GM10266 (cell line): ENCODE measurements around the gene MTSS2.

ENCODE experiments used
- DNase-seq: peaks from one replicate; pipeline ENCODE4 v3.0.0; 2012; ENCODE audit errors: extremely low spot score
- TF ChIP-seq, protein P1 (sequence below): IDR thresholded peaks from 2 replicates; pipeline ENCODE4 v1.5.1; 2012; ENCODE audit warnings: mild to moderate bottlenecking, low read depth; ENCODE audit not compliant: control insufficient read depth, insufficient read depth; ENCODE audit errors: missing control alignments

MTSS2 gene

DNA sequence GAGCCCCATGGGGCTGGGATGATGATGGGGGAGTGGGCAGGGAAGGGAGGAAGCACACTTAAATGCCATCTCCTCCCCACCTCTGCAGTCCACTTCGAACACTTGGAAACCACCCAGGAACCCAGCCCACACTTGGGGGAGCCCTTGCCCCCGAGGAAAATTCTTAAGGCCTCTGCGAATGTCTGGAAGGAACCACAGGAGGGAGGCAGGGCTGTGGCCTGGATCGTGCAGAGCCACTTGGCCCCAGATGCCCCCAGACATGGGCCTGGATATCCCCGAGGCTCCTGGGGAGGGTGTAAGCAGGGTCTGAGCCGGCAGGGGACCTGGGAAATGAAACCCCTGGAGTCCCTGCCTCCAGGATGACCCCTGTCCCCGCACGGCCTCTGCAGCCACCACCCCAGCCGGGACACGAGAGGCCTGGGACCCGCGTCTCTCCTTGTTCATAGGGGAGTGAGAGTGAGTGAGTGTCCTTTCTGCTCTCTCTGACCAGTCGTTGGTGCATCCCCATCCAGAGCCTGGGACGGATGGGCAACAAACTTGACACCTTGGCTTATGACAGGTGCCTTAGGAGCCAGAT is 11.8 kb upstream of the MTSS2 start:
- TF ChIP-seq, protein P1, sequence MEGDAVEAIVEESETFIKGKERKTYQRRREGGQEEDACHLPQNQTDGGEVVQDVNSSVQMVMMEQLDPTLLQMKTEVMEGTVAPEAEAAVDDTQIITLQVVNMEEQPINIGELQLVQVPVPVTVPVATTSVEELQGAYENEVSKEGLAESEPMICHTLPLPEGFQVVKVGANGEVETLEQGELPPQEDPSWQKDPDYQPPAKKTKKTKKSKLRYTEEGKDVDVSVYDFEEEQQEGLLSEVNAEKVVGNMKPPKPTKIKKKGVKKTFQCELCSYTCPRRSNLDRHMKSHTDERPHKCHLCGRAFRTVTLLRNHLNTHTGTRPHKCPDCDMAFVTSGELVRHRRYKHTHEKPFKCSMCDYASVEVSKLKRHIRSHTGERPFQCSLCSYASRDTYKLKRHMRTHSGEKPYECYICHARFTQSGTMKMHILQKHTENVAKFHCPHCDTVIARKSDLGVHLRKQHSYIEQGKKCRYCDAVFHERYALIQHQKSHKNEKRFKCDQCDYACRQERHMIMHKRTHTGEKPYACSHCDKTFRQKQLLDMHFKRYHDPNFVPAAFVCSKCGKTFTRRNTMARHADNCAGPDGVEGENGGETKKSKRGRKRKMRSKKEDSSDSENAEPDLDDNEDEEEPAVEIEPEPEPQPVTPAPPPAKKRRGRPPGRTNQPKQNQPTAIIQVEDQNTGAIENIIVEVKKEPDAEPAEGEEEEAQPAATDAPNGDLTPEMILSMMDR = no peak
- DNase-seq = no peak

DNA sequence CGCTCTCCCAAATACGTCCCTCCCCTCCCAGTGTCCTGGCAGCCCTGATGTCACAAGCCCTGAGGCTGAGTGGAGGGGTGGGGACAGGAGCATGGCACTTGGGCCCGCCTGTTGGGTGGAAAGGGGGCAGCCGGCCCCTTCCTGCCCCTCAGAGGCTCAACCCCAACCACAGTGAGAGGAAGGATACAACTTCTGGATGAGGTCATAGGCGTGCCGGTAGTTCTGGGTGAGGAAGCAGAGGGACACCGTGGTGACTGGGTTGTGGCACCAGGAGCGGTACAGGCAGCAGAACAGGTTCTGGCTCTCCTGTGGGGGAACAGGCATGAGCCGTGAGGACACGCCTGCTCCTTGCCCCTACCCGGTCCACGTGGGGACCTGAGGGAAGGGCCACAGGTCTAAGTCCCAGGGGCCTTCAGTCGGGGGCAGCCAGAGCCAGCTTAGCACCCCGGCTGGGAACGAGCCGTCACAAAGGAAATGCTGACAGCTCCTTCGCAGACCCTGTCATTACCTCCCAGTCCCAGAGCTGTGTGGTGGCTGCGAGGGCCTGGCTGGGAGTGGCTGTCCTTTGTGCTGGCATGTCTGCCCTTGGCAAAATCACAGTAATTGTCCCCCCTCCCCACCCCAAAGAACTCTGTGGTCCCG is 11.2 kb upstream of the MTSS2 start:
- TF ChIP-seq, protein P1 = no peak
- no peak for DNase-seq

DNA sequence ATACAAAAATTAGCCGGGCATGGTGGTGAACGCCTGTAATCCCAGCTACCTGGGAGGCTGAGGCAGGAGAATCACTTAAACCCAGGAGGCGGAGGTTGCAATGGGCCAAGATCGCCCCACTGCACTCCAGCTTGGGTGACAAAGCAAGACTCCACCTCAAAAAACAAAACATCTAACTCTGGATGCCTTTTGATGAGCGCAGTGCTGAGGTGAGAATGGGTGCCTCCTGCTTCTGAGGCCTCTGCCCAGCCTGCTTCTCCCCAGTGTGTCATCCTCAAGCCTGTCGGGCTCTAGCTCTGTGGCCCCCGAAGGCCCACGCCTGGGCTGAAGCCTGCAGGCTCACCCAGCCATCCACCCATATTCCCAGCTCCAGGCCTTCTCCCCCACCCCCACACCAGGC is 10.5 kb upstream of the MTSS2 start:
- DNase-seq = no peak
- TF ChIP-seq, protein P1 = no peak

GRCh38 chr16:70695331-70696070 is 9.6 kb upstream of the MTSS2 start:
- no peak for DNase-seq
- TF ChIP-seq, protein P1 = no peak

DNA sequence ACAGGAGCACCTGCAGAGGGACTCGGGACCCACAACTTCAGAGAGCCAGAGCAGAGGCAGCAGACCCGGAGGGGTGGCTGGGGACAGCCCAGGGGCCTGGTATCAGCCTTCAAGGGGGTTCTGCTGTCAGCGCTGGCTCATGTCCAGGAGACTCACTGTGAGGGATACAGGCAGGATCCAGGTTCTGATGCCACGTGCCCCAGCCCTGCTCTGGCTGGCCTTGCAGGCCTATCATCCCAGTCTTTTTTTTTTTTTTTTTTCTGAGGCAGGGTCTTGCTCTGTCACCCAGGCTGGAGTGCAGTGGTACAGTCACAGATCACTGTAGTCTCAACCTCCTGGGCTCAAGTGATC is 9.0 kb upstream of the MTSS2 start:
- DNase-seq = no peak
- TF ChIP-seq, protein P1 = no peak

DNA sequence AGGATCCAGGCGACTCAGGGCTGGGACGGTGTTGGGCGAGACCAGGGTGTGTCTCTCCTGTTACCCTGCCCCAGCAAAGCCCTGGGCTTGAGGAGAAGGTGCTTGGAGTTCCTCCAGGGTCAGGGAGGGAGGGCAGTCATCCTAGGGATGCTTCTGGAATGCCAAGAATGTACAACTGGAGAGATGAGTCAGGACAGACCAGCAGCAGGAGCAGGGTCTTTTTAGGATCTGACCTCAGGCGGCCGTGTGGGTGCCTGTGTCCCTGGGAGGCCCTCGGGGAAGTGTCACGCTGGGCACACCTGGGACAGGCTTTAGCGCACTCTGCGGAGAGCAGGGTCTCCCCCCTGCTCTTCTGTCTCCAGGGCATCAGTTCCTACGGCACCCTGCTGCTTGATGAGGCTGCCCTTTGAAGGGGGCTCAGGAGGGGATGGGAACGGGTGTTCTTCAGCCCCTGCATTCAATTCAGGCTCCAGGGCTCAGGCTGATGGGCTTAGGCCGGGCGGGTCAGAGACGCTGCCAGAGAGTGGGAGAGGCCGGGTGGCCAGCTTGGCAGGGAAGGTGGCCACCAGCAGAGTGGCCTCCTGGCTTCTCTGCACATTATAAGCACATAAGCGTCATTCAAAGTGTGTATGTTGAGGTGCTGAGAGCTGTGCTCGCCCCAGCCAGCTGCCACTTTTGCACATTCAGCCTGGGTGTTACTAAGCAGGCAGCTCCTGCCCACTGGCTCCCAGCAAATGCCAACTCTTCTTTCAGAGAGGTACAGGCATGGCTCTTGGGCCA is 8.4 kb upstream of the MTSS2 start:
- TF ChIP-seq, protein P1 = no peak
- no peak for DNase-seq
